GM18951 (cell line): ENCODE results near the gene COL23A1.

Experiments
- POLR2A ChIP-seq: IDR thresholded peaks from 4 replicates; pipeline ENCODE4 v1.6.1; 2011; ENCODE audit warnings: mild to moderate bottlenecking; ENCODE audit not compliant: insufficient read length, insufficient read depth; ENCODE audit errors: extremely low read depth
- in situ Hi-C: fragments of 300-500 bp; cut with MboI; formaldehyde crosslinking; loops from one replicate; pipeline ENCODE4 v1.12.0; 2022; ENCODE audit warnings: low sequenced_read_pairs, mixed read lengths, inconsistent platforms; ENCODE audit not compliant: unreplicated experiment

Gene COL23A1

DNA sequence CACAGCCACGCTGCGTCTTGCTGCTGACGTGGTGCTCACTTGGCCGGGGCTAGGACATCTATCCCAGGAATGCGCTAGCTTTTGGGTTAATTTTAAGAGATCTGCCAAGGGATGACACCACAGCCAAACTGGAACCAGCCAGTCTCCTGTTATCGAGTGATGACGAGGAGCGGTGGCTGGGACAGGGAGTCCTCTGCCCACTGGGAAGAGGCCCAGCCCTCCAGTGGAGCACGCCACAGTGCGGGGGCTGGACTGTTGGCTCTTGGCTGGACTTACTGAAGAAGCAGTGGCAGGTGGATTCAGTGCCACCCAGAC is 302.4 kb downstream of the COL23A1 start:
- in situ Hi-C loops, result loop anchor here (25.0 kb wide), 1 partner anchor 1200 kb away; no protein-coding TSS in a partner anchor
- TF ChIP-seq POLR2A, result no peak

DNA sequence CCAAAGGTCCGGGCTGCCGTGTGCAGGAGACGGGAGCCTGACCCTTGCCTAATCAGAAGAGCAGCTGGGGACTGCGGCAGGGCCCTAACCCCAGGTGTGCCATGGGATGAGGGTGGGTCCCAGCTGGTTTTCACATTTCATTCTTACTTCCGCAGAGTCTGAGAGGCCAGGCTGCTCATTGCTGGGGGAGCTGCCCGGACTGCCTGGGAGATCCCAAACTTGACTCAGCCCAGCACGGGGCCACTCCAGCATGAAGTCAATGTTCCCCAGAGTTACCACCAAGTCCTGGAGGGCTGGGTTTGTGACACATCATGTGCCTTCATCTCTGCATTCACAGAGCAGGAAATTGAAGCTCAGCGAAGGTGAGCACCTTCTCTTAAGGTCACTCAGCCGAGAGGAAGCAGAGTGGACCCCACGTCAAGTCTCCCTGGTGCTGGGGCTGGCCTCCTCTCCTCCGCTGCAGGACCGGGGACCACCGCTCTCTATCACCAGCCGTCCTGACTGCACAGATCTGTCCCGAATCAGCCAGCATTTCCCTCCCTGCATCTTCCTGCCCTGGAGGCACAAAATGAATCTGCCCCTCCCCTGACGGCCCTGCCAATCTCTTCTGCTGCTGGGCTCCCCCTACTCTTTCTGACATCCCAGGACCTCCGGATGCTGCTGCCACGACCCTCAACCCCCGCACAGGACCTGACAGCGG is 303.0 kb downstream of the COL23A1 start:
- in situ Hi-C loops, result loop anchor here (25.0 kb wide), 1 partner anchor 1200 kb away; no protein-coding TSS in a partner anchor

DNA sequence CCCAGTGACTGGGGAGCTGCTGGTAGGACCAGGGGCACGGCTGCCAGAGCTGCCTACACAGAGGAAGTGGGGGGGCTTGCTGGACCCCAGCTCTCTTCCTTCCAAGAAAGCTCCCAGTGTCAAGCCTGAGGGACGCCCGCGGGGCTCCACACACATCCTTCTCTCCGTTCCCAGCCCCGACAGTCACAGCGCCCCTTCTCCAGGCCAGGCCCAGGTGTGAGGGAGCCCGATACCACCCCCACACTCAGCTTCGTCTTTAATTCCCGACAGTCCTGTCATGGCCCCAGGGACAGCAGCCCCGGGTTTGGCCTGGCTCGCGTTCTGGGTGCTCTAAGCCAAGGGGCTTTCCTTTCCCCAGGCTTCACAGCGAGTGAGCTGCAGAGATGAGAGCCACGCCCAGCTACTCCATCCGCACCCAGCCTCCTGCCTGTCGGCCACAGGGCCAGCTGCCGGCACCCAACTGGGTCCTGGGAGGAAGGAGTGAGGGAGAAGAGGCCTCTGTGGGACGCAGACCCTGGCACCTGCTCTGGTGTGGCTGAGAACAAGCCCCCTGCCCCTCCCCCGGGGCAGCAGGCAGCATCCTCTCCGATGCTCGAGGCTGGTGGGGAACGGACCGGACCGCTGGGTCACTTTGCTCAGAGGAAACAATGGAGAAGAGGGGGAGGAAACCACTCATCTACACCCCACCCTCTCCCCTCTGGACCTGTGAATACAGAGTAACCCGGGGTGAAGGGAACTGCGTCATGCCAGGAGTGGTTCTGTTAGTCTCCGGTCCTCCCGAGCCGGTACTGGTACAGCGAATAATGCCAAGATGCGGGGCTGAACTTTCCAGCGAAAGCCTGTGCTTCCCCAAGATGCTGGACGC is 303.7 kb downstream of the COL23A1 start:
- no peak for TF ChIP-seq POLR2A
- in situ Hi-C loops, result loop anchor here (25.0 kb wide), 1 partner anchor 1201 kb away; no protein-coding TSS in a partner anchor

More for the DNA sequence above, 303.0 kb downstream of the COL23A1 start:
- no peak for TF ChIP-seq POLR2A

DNA sequence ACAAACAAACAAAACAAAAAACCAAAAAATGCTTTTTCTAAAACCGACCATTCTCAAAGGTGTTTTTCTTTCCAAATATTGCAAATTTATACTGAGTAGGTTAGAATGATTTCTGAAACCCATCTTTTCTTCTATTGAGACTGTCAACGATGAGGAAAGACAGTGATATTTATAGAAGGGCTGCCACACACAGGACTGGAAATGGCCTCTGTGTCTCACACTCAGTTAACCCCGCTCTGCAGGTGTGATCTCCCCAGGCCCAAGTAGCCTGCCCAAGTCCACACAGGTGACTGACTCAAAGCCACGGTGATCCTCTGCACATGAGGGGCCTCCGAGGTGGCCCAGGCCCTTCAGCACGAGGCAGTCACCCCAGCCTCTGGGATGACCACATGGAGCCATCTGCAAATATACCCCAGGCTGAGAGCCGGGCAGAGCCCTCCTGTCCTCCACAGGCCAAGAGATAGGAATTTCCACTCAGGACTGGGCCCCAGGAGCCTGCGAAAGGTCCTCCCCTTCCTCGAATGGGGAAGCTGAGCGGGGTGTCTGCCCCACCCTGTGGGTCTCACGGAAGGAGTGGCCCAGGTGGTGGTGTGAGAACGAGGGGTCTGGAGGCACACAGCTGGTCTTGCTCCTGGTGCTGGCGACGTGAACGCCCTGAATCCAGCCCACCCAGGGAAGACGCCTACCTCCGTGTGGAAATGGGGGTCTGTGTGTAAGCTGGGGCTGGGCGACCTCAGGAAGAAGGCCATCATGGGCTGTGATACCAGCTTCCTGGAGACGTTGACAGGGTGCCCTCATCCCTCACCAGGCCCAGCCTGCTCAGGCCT is 304.6 kb downstream of the COL23A1 start:
- in situ Hi-C loops, result loop anchor here (25.0 kb wide), 1 partner anchor 1202 kb away; no protein-coding TSS in a partner anchor
- TF ChIP-seq POLR2A, result no peak

DNA sequence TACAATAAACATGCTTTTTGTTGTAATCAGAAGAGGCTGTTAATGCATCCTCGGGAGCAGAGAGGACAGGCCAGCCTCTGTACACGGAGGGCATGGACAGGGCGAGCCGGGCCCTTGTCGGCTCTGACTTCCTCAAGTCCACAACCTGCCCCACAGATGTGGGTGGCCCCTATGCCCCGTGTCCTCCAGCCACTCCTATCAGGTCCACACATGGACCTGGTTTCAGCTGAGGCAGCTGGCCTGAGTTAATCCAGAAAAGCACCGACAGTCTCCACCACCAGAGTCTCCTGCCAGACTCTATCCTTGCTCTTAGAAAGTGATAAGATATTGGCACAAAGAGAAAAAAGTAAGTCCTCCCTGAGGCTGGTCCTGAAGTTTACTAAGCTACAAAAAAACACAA is 305.2 kb downstream of the COL23A1 start:
- TF ChIP-seq POLR2A, result no peak
- in situ Hi-C loops, result loop anchor here (25.0 kb wide), 1 partner anchor 1202 kb away; no protein-coding TSS in a partner anchor

DNA sequence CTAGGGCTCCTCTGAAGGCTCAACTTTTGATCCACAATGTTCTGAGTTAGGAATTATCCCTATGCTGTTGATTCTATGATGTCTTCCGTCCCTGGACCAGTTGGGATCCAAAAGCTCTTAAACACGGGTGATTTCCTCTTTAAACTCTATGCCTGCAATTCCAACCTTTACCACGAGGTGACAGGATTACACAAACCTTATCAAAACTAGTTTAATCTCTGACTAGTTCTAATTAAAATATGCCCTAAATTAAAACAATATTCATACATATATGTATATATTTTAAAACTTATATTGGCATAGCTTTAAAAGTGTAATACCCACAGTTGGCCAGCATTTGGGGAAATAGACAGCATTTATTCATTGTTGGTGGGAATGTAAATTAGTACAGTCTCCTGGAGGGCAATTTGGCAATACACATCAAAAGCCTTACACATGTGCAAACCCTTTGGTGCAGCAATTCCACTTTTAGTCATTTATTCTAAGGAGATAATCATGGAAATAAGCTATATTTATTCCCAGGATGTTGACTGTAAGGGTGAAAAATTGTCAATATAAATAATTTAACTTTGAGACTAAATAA is 306.0 kb downstream of the COL23A1 start:
- TF ChIP-seq POLR2A, result no peak

DNA sequence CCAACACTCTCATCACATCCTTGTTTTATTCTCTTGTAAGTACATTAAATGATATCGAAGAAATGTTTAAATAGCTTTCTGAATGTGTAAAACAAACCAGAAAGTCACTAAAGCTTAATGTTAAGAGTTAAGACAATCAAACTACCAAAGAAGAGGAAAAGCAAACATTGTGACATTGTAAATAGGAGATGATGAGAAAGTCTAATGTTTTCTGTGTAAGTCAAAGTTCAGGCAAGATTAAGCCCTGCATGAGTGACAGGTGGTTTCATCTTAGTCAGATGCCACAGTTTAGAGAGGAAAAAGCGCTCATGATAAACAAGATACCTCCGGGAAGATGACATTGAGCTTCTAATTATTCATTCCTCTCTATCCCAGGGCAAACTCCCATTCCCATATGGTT is 306.7 kb downstream of the COL23A1 start:
- no peak for TF ChIP-seq POLR2A
- in situ Hi-C loops, result loop anchor here (25.0 kb wide), 1 partner anchor 1204 kb away; no protein-coding TSS in a partner anchor

More for the DNA sequence above, 306.0 kb downstream of the COL23A1 start:
- in situ Hi-C loops, result loop anchor here (25.0 kb wide), 1 partner anchor 1203 kb away; no protein-coding TSS in a partner anchor

DNA sequence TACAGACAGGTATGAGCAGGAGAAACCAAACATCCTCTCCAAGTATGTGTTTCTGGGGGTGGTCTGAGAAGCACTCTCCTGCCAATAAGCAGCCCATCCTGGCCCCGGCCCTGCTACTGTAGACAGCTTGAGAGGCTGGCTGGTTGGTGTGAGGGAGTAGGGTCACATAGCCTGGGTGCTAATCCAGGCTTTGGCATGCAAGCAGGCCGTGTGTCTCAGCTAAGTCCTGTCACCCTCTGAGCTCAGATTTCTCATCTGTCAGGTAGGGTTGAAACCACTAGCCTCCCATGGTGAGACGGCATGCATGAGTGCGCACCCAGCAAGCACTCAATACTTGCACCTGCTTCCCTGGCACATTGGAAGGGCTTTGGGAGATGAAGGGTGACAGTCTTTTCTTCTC is 307.8 kb downstream of the COL23A1 start:
- no peak for TF ChIP-seq POLR2A
- in situ Hi-C loops, result loop anchor here (25.0 kb wide), 1 partner anchor 1205 kb away; no protein-coding TSS in a partner anchor

DNA sequence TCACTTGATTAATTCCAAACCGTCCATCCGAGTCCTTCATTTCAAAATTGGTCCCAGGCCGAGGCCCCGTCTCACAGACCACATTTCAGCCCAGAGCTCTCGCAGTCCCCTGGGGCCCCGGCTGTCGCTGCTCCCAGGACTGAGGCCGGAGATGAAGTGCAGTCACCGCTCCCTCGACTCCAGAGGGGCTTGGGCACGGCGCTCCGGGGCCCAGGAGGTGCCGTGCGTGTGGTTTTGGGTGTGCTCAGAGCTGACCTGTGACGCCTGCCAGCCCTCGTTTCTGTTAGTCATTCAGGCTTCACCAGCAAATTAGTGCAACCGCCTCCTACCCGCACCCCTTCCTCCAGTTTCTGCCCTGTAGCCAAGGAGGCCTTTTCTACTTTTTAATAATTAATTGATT is 308.9 kb downstream of the COL23A1 start:
- in situ Hi-C loops, result loop anchor here (25.0 kb wide), 1 partner anchor 1206 kb away; no protein-coding TSS in a partner anchor
- TF ChIP-seq POLR2A, result no peak

DNA sequence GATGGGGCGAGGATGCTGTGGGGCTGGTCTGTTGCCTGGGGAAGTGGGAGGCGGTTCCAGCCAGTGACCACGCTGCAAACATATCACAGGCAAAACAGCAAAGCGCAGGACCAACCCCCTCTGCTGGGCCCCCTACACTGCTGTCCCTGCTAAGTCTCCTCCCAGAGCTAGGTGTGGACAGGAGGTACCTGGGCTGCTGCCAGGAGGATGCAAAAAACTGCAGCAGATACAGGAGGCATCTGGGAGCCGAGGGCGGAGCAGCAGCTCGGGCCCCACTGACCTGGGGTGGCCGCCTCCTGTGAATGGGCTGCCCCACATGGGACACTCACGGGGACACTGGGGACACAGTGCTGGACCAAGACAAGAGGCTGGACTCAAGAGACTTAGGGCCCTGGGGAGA is 309.6 kb downstream of the COL23A1 start:
- in situ Hi-C loops, result loop anchor here (25.0 kb wide), 1 partner anchor 1207 kb away; no protein-coding TSS in a partner anchor
- TF ChIP-seq POLR2A, result no peak

DNA sequence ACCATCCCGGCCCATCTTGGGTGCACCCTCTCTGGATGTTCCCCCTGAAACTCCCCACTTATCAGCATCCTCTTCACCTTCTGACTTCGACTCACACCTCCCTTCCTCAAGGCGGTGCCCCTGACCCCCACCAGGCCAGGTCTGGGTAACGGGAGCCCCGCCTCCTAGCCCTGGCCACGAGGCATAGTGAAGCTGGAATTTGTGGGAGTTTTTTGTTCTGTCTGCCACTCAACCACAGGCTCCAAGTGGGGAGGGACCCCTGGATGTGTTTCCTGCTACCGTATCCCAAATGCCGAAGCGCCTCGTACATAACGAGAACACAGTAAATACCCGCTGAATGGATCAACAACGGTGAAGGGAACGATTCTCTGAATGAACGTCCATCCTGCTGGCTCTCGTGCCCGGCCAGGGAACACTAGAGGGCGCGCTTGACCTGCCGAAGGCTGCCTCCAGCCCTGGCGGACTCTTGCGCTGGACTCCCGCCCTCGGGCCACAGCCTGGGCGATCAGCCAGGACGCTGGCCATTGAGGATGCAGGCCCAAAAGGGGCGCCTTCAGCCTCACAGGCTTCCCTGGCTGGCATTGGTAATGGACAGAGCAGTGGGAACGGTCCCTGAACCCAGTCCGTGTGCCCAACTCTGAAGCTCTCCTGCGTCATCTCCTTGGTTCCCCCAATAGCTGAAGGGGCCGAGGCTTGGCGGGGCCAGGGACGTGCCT is 310.3 kb downstream of the COL23A1 start:
- in situ Hi-C loops, result loop anchor here (25.0 kb wide), 1 partner anchor 1207 kb away; no protein-coding TSS in a partner anchor
- TF ChIP-seq POLR2A, result no peak

DNA sequence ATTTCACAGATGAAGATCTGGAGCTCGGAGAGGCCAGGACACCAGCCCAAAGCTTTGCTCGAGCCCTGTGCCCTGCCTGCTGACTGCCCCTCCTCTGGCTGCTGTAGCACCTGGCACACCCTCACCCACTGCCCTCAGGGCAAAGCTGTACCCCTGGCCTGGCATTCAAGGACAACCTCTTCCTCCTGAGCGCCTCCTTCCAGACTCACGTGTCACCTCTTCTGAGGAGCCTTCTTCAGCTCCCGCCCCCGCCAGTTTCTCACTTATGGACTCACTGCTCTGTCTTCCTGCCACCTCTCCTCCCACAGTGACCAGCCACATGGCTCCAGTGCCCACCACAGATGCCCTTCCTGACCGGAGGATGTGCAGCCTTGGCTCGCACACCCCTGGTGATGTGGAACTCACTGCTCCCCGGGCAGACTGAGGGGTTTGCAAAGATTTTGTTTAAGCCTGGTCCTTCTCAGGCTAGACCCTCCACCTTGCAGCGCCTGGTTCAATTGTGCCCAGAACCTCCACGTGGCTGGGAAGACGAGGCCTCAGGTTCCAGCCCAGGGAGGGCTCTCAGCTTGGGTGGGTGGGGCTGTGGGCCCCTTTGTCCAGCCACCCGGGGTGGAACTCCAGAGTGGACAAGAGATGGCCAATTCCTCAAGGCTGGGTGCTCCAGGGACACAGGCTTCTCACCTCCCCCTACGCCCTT is 311.0 kb downstream of the COL23A1 start:
- in situ Hi-C loops, result loop anchor here (25.0 kb wide), 1 partner anchor 1208 kb away; no protein-coding TSS in a partner anchor

More for the DNA sequence above, 311.0 kb downstream of the COL23A1 start:
- no peak for TF ChIP-seq POLR2A
